ENCODE results near the gene OPA3.
"Not testable (repeated sequence)": the region's sequence is repeated elsewhere in the genome, so short reads cannot be mapped to it uniquely, and the experiment has no call there.

OPA3 gene

GRCh38 chr19:45522010-45522941, 62.3 kb downstream of the OPA3 start:
- no peak for DNase-seq (ENCODE audit: low read depth in 2 of 2)

- DNase-seq (ENCODE audit: low read depth in 2 of 2): no peak
These were observed 66.2 kb downstream of the OPA3 start for GRCh38 chr19:45518469-45518826.

GRCh38 chr19:45517641-45518468, 66.7 kb downstream of the OPA3 start:
- no peak for DNase-seq (ENCODE audit: low read depth in 2 of 2)

- no peak for DNase-seq (ENCODE audit: low read depth in 2 of 2)
These were observed 67.4 kb downstream of the OPA3 start for GRCh38 chr19:45517238-45517637.

- DNase-seq (ENCODE audit: low read depth in 2 of 2): no peak
These were observed 68.7 kb downstream of the OPA3 start for GRCh38 chr19:45515807-45516401.

- no peak for DNase-seq (ENCODE audit: low read depth in 2 of 2)
These were observed 69.4 kb downstream of the OPA3 start for GRCh38 chr19:45515081-45515624.

- DNase-seq (ENCODE audit: low read depth in 2 of 2): no peak
These were observed 70.1 kb downstream of the OPA3 start for GRCh38 chr19:45514376-45515051.

DNA sequence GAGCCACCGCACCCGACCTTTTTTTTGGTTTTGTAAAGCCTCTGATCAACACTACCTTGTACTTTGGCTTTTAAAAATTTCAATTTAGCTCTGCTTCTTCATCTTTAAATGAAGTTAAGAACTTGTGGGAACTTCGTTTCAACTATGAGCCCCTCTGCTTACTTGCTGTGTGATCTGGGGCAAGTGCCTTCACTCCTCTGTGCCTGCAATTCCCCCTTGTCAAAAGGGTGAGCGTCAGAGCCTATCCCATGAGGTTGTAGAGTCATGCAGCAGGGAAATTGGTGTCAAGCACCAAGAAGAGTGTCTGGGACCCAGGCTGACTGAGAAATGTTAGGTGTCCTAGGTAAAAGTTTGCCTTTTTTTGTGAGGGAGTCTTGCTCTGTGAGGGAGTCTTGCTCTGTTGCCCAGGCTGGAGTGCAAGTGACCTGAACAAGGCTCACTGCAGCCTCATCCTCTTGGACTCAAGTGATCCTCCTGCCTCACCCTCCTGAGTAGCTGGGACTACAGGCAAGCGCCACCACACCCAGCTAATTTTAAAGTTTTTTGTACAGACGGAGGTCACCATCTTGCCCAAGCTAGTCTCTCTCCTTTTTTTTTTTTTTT, 71.6 kb downstream of the OPA3 start:
- no peak for DNase-seq (ENCODE audit: low read depth in 2 of 2)

- no peak for DNase-seq (ENCODE audit: low read depth in 2 of 2)
These were observed 73.5 kb downstream of the OPA3 start for GRCh38 chr19:45511074-45511473.

- not testable (repeated sequence) for DNase-seq (ENCODE audit: low read depth in 2 of 2)
These were observed 74.2 kb downstream of the OPA3 start for GRCh38 chr19:45510352-45510751.

DNA sequence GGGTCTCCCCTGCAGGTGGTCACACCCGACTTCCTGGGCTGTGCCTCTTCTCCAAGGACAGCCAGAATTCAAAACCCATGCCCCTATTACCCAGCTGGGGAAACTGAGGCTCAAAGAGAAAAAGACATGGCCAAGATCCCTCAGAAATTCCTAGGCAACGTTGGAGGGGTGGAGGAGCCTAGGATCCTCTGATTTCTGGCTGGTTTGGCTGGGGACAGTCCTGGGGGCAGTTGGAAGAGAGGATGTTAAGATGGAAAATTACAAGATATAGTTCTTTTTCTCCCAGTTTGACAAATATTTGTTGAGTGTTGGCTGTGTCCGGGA, 74.9 kb downstream of the OPA3 start:
- no peak for DNase-seq (ENCODE audit: low read depth in 2 of 2)

DNA sequence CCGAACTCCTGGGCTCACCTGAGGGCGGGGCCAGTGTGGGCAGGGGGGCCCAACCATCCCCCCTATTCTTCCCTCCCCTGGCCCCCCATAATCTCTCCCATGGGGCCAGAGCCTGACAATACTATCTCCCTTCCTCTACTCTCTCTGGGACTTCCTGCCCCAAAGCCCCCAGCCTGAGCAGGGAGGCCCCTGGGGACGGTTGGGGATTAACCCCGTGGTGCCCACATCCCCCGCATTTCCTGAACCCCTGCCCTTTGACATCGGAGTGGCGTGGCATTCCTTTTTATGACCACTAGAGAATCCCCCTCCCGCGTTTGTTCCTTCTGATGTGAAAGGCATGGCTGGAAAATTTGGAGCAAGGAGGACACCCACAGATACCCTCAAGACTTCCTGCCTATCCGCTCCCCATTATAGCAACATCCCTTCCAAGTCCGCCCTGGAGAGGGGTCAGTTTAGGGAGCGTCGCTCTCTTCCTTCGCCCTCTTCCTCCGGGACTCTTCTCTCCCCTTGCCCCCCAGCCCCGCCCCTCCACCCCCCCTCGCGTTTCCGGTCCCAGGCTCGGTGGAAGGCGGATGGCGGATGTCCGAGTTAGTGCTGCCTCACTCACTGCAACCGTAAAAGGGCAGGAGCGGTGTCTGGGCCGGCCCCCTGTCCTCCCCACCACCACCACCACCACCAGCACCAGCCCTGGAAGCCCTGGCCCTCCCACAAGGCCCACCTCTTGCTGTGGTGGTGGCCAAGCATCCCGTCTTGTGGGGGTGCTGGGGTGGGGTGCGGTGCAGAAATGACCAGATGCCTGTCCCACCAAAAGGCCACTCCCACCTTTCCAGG, 75.5 kb downstream of the OPA3 start:
- DNase-seq (ENCODE audit: low read depth in 2 of 2): peak in 1 of 2 donors; percentile 40

DNA sequence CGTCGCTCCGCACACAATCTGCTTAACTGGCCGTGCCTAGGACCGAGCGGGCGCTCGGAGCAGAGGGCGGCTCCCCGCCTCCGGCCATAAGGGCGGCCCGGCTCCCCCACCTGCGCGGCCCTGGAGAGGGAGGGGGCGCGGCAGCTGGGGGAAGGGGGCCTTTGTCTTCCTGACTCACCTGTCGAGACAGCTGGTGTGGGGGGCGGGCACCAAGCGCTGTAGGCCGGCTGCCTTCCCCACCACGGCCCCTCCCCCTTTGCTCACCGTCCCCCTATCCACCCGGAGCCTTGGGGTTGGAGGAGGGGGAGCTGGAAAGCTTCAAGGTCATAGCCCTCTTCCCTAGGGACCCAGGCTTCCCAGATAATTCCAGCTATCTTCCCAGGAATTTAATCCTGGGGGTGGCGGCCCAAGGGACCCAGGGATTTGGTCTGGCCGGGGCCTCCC, 76.2 kb downstream of the OPA3 start:
- DNase-seq (ENCODE audit: low read depth in 2 of 2): peak in 1 of 2 donors; percentile 52

GRCh38 chr19:45507872-45508416, 76.7 kb downstream of the OPA3 start:
- DNase-seq (ENCODE audit: low read depth in 2 of 2): no peak

GRCh38 chr19:45506989-45507871, 77.4 kb downstream of the OPA3 start, which contains the start of gene VASP:
Gene VASP (plus strand): TSS chr19:45507479. CDS start chr19:45507772, 293 bp downstream.
- peak; percentile 87 to 88 for DNase-seq (ENCODE audit: low read depth in 2 of 2)

DNA sequence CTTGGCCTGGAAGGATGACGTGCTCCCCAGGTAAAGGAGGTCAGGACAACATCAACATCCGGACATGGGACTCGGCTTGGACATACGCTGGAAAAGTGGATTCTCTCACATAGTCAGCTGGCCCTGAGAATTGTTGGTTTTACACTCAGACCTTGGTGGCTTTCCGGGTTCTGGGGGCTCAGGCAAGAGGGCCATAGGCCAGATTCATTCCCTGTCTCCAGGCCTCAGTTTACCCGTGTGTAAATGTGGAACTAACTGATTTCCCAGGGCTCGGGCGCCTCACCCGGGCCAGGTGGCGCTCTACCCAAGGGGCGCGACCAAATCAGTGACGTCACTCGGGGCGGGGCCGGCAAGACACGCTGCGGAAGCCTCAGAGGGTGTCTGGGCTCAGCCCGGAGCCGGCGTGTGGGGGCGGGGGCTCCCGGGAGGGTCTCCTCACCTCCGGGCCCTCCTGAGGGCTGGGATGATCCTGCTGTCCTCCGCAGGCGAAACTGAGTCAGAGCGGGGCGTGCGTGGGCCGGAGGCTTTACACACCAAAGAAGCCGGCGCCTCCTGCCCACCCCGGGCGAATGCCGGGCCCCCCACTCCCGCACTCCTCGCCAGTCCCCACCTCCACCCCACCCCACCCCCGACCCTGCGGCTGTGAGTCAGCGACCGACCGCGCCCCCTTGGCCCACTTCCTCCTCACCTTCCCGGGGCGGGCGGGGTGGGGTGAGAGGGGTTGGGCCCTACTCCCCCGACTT, 78.2 kb downstream of the OPA3 start:
- peak; percentile 99 for DNase-seq (ENCODE audit: low read depth in 2 of 2)

GRCh38 chr19:45505996-45506245, 78.7 kb downstream of the OPA3 start:
- DNase-seq (ENCODE audit: low read depth in 2 of 2): no peak
